K562 (cell line): Measurements from ENCODE around the gene SH3TC2. TPM values are rescaled to one million over a fixed set of nuclear protein-coding genes. Genes with fewer than 3 reads are reported as not detected.

Source experiments
- ATAC-seq: fragments of 200-7000 bp; cut with Tn5 transposase; 3 replicates; pipeline ENCODE4 v1.9.1; 2020; ENCODE audit warnings: moderate library complexity
- BruUV-seq: library from RNA; stranded (reverse); fragments of 400-500 nt; replicated peaks from 2 replicates; lab custom pipeline; 2021; lab: Mats Ljungman, UMichigan
- CTCF ChIA-PET: fragments of 300-600 bp; formaldehyde crosslinking; extraction: SDS; loops from one replicate; lab custom pipeline; 2021; ENCODE audit warnings: low intra/inter-chr PET ratio; lab: Yijun Ruan, JAX
- POLR2A ChIA-PET: fragments of 300-600, 350-650 bp; sonication (Branson Sonifier 250); formaldehyde crosslinking; extraction: SDS; loops from one replicate; lab custom pipeline; 2021; ENCODE audit warnings: antibody characterized with exemption, inconsistent platforms; lab: Yijun Ruan, JAX
- DNase-seq, 4 experiments: peaks; one replicate each; pipeline versions ENCODE4 v3.0.0 to v3.0.0-alpha.2; 2011 to 2018; ENCODE audit warnings: low spot score in 3 of 4, mixed read lengths in 3 of 4; ENCODE audit errors: extremely low read depth in 1 of 4
- FAIRE-seq: peaks from 2 replicates; lab custom pipeline; 2011; peaks lifted over from hg19 to GRCh38; lab: Jason Lieb, UNC
- H2AFZ ChIP-seq: 2 replicates; pipeline ENCODE4 v1.6.0; 2011; ENCODE audit warnings: low read depth, low read length, control low read depth, inconsistent platforms
- H3K27ac ChIP-seq: fragments of 200-600 bp; 3 replicates; pipeline ENCODE4 v1.8.0; 2011; ENCODE audit warnings: low read depth, mild to moderate bottlenecking, control low read depth, inconsistent platforms, low read length, moderate library complexity, mixed read lengths; ENCODE audit errors: extremely low read depth
- H3K27me3 ChIP-seq, 2 experiments: fragments of 300-600 bp in 1 of 2; 2 replicates in 1 of 2; 3 replicates in 1 of 2; pipeline versions ENCODE4 v1.6.0 to v1.8.0; 2011; ENCODE audit warnings: inconsistent platforms in 2 of 2, low read length in 2 of 2, mild to moderate bottlenecking in 1 of 2, mixed read lengths in 1 of 2, moderate library complexity in 1 of 2; ENCODE audit not compliant: control insufficient read depth in 2 of 2, insufficient read depth in 2 of 2
- H3K36me3 ChIP-seq: fragments of 300-600 bp; 3 replicates; pipeline ENCODE4 v1.8.0; 2011; ENCODE audit warnings: mild to moderate bottlenecking, low read length, inconsistent platforms; ENCODE audit not compliant: control insufficient read depth, insufficient read depth
- H3K4me1 ChIP-seq, 2 experiments: fragments of 200-600 bp in 1 of 2; replicated peaks in 1 of 2; 2 replicates in 1 of 2; 3 replicates in 1 of 2; pipeline versions ENCODE4 v1.5.1 to v1.8.0; 2011; ENCODE audit warnings: inconsistent platforms in 2 of 2, low read length in 2 of 2, mild to moderate bottlenecking in 1 of 2, mixed read lengths in 1 of 2, moderate library complexity in 1 of 2; ENCODE audit not compliant: control insufficient read depth in 2 of 2, insufficient read depth in 2 of 2
- H3K4me2 ChIP-seq: 2 replicates; pipeline ENCODE4 v1.6.1; 2011; ENCODE audit warnings: low read length, control low read depth, inconsistent platforms, mixed read lengths; ENCODE audit not compliant: insufficient read depth
- H3K4me3 ChIP-seq: fragments of 200-600 bp; sonication (generic), shearing (Covaris generic); 2 replicates; pipeline ENCODE4 v1.5.1; 2016; ENCODE audit warnings: control low read depth, inconsistent platforms
- H3K79me2 ChIP-seq: fragments of 200-600 bp; 3 replicates; pipeline ENCODE4 v1.8.0; 2011; ENCODE audit warnings: low read length, inconsistent platforms; ENCODE audit not compliant: control insufficient read depth, insufficient read depth
- H3K9ac ChIP-seq, 2 experiments: 2 replicates each; pipeline versions ENCODE4 v1.6.0 to v1.6.1; 2011; ENCODE audit warnings: low read depth in 2 of 2, low read length in 2 of 2, control low read depth in 1 of 2, inconsistent platforms in 1 of 2, mild to moderate bottlenecking in 1 of 2, mixed read lengths in 1 of 2; ENCODE audit not compliant: insufficient read depth in 1 of 2
- H3K9me1 ChIP-seq: one replicate; pipeline ENCODE4 v1.6.0; 2011; ENCODE audit warnings: inconsistent platforms, mild to moderate bottlenecking, low read length, moderate library complexity; ENCODE audit not compliant: control insufficient read depth, insufficient read depth
- H3K9me3 ChIP-seq: replicated peaks from 2 replicates; pipeline ENCODE4 v1.5.1; 2011; ENCODE audit warnings: low read depth, low read length, inconsistent platforms; ENCODE audit not compliant: control insufficient read depth, insufficient read depth
- H4K20me1 ChIP-seq: replicated peaks from 2 replicates; pipeline ENCODE4 v1.6.1; 2011; ENCODE audit warnings: low read length, inconsistent platforms, mixed read lengths; ENCODE audit not compliant: control insufficient read depth, insufficient read depth
- BACH1 ChIP-seq: fragments of 200-800 bp; sonication (Bioruptor generic); IDR thresholded peaks from 2 replicates; pipeline ENCODE4 v1.6.1; 2016; ENCODE audit warnings: missing genetic modification characterization, missing compliant biosample characterization
- CBX3 ChIP-seq, 2 experiments: IDR thresholded peaks; 1 replicate in 1 of 2; 2 replicates in 1 of 2; pipeline ENCODE4 v1.6.1; 2012; ENCODE audit warnings: inconsistent platforms in 2 of 2, low read length in 2 of 2, borderline replicate concordance in 1 of 2, control low read depth in 1 of 2
- GTF2A2 ChIP-seq: IDR thresholded peaks from 2 replicates; pipeline ENCODE4 v1.6.1; 2016; ENCODE audit warnings: mild to moderate bottlenecking, missing genetic modification characterization, missing compliant biosample characterization
- HMGXB4 ChIP-seq: sonication (generic); formaldehyde crosslinking; IDR thresholded peaks from 2 replicates; pipeline ENCODE4 v1.8.1; 2023; ENCODE audit warnings: mild to moderate bottlenecking, missing genetic modification reagents
- MEIS2 ChIP-seq: fragments of 450-650 bp; IDR thresholded peaks from 2 replicates; pipeline ENCODE4 v1.6.1; 2014; ENCODE audit warnings: mild to moderate bottlenecking; ENCODE audit not compliant: partially characterized antibody
- MXI1 ChIP-seq: IDR thresholded peaks from 2 replicates; pipeline ENCODE4 v1.6.1; 2011; ENCODE audit warnings: low read depth, mild to moderate bottlenecking, improper control_type of control experiment, low read length
- PHF20 ChIP-seq: fragments of 450-650 bp; IDR thresholded peaks from 2 replicates; pipeline ENCODE4 v1.6.1; 2018; ENCODE audit not compliant: partially characterized antibody
- RFX7 ChIP-seq: fragments of 250-450 bp; sonication (Bioruptor Pico); IDR thresholded peaks from 2 replicates; pipeline ENCODE4 v1.5.1; 2021; ENCODE audit warnings: mild to moderate bottlenecking
- STAT5B ChIP-seq: fragments of 250-450 bp; sonication (Bioruptor Pico); IDR thresholded peaks from 2 replicates; pipeline ENCODE4 v1.8.0; 2021; ENCODE audit warnings: mild to moderate bottlenecking, inconsistent platforms
- TAF15 ChIP-seq: fragments of 200-400 bp; formaldehyde crosslinking; IDR thresholded peaks from 2 replicates; pipeline ENCODE4 v1.6.1; 2017; ENCODE audit warnings: mild to moderate bottlenecking, low read depth, low read length, moderate library complexity
- THRAP3 ChIP-seq: fragments of 450-650 bp; IDR thresholded peaks from 2 replicates; pipeline ENCODE4 v1.6.1; 2016; ENCODE audit warnings: mild to moderate bottlenecking, inconsistent platforms, borderline replicate concordance
- XRCC5 ChIP-seq: fragments of 200-400 bp; formaldehyde crosslinking; IDR thresholded peaks from 2 replicates; pipeline ENCODE4 v1.6.1; 2017; ENCODE audit warnings: low read depth, mild to moderate bottlenecking, low read length
- ZBTB43 ChIP-seq: sonication (generic); formaldehyde crosslinking; IDR thresholded peaks from 2 replicates; pipeline ENCODE4 v1.8.0; 2023; ENCODE audit warnings: mild to moderate bottlenecking, missing genetic modification reagents
- ZKSCAN1 ChIP-seq: fragments of 150-350 bp; IDR thresholded peaks from 2 replicates; pipeline ENCODE4 v1.6.1; 2016; ENCODE audit warnings: low read depth, low read length
- ZNF445 ChIP-seq: fragments of 250-450 bp; sonication (Bioruptor Pico); IDR thresholded peaks from 2 replicates; pipeline ENCODE4 v1.4.0; 2020; ENCODE audit warnings: low read depth, mild to moderate bottlenecking, moderate library complexity
- WGBS: fragments of 100-300 bp; shearing (Covaris generic); methylation state at CpG from one replicate; pipeline ENCODE4 v1.1.6; 2016; ENCODE audit warnings: low coverage, mixed read lengths; ENCODE audit not compliant: insufficient coverage; ENCODE audit errors: missing lambda C conversion rate; 5-methylcytosine and 5-hydroxymethylcytosine counted together
- in situ Hi-C: fragments of 300-500 bp; cut with MboI; formaldehyde crosslinking; loops from 4 replicates; pipeline ENCODE4 v1.15.0; 2018; ENCODE audit warnings: inconsistent platforms, mixed read lengths
- intact Hi-C: fragments of 100-400 bp; cut with micrococcal nuclease; formaldehyde crosslinking; loops from 2 replicates; pipeline ENCODE4 v1.14.2; 2022
- polyA plus RNA-seq, 8 experiments: library from polyadenylated mRNA; depleted of rRNA in 4 of 8; stranded (reverse) in 5 of 8; unstranded in 3 of 8; fragments of >200 nt; fragmentation: Nextera tagmentation in 2 of 8; fragmentation: Illumina TruSeq in 1 of 8; extraction: Ambion mirVana in 2 of 8; extraction: Trizol in 1 of 8; gene quantifications; 2 replicates each; pipeline versions ENCODE4 v1.2.1 to v1.2.3, GENCODE V29; 2011 to 2014; ENCODE audit warnings: inconsistent platforms in 1 of 8, missing spikeins in 1 of 8
- total RNA-seq, 7 experiments: library from RNA; depleted of rRNA in 6 of 7; stranded (reverse); fragments of >200 nt in 6 of 7; fragmentation: Illumina TruSeq in 2 of 7; extraction: Trizol in 2 of 7; gene quantifications; 2 replicates each; pipeline versions ENCODE4 v1.2.1 to v1.2.3, GENCODE V29; 2011 to 2021; ENCODE audit warnings: low replicate concordance in 1 of 7

SH3TC2 gene
- total and polyA plus RNA-seq, 9 of the 15 experiments (the other 6 are each of a cell fraction or from before 2014, with no cell fraction given): 0.03 to 0.80 (median 0.55) TPM; not detected in 1

GRCh38 chr5:149108651-149109280, 45.9 kb upstream of the SH3TC2 start:
- H3K4me2 ChIP-seq: no peak overlapping the region
- in situ Hi-C loops (no loop called here), intact Hi-C loops (no loop called here)
- H3K27me3 ChIP-seq: no peaks in the 10 kb centered on the region; a peak in 1 of 5 replicates
- H3K9me1 ChIP-seq: no peaks in the 10 kb centered on the region
- BruUV-seq: no TSS peak
- no peaks in the 10 kb centered on the region for H3K36me3 ChIP-seq
- no peak for FAIRE-seq
- H3K4me1 ChIP-seq: no peaks in the 10 kb centered on the region
- no peak overlapping the region for H2AFZ ChIP-seq
- 0% methylated on average over 2 of the region's 2 CpGs for WGBS
- no peak for ATAC-seq
- no peaks in the 10 kb centered on the region for H4K20me1 ChIP-seq
- H3K79me2 ChIP-seq: no peaks in the 10 kb centered on the region
- no peak for DNase-seq
- no peak for TF ChIP-seq GTF2A2
- TF ChIP-seq TAF15: no peak
- no peak for TF ChIP-seq RFX7
- no peak for TF ChIP-seq THRAP3
- TF ChIP-seq MXI1: no peak
- CTCF ChIA-PET: no interaction called here
- H3K9ac ChIP-seq: no peak overlapping the region
- no peaks in the 10 kb centered on the region for H3K9me3 ChIP-seq
- H3K27ac ChIP-seq: no peak overlapping the region
- POLR2A ChIA-PET: interaction anchor here (0.6 to 0.7 kb wide), 3 partner anchors 51 to 313 kb away, joined by 3 read pairs; no protein-coding TSS in a partner anchor
- H3K4me3 ChIP-seq: no peak overlapping the region

- no TSS peak for BruUV-seq
- in situ Hi-C loops: no loop called here
- CTCF ChIA-PET: no interaction called here
- no peak for TF ChIP-seq BACH1
- TF ChIP-seq ZKSCAN1: no peak
- TF ChIP-seq ZBTB43 (CRISPR knock-in tag): no peak
- no peak for TF ChIP-seq CBX3 (IDR thresholded peaks at IDR 0.05; ENCODE audit: borderline replicate concordance in 1 of 2, low read length in 2 of 2)
- no peak for TF ChIP-seq HMGXB4 (CRISPR knock-in tag)
- no peak for TF ChIP-seq XRCC5
- no peak for TF ChIP-seq ZNF445 (CRISPR knock-in tag)
- no peak for TF ChIP-seq STAT5B (CRISPR knock-in tag)
- no peak for TF ChIP-seq MEIS2
- TF ChIP-seq PHF20: no peak
These were observed 37.5 kb upstream of the SH3TC2 start for GRCh38 chr5:149100331-149100730.

More at GRCh38 chr5:149100331-149100730, 37.5 kb upstream of the SH3TC2 start:
- H2AFZ ChIP-seq: no peak overlapping the region
- no peak overlapping the region for H3K9ac ChIP-seq
- DNase-seq (no peak), FAIRE-seq (no peak), ATAC-seq (no peak)
- no peaks in the 10 kb centered on the region for H3K79me2 ChIP-seq
- H3K27ac ChIP-seq: no peak overlapping the region
- H3K36me3 ChIP-seq: no peaks in the 10 kb centered on the region
- H3K4me2 ChIP-seq: no peak overlapping the region
- H4K20me1 ChIP-seq: no peaks in the 10 kb centered on the region
- POLR2A ChIA-PET: no interaction called here
- no peaks in the 10 kb centered on the region for H3K9me1 ChIP-seq
- H3K27me3 ChIP-seq: no peaks in the 10 kb centered on the region
- intact Hi-C loops: no loop called here
- no peaks in the 10 kb centered on the region for H3K9me3 ChIP-seq
- H3K4me1 ChIP-seq: no peaks in the 10 kb centered on the region
- no peak overlapping the region for H3K4me3 ChIP-seq
